Subcutaneous adipose tissue (tissue), 4 donors: ENCODE results near the gene NEK6. TPM values are rescaled to one million over a fixed set of nuclear protein-coding genes. Genes with fewer than 3 reads are reported as not detected.

Experiments used
- CTCF ChIP-seq: fragments of 450-650 bp; IDR thresholded peaks from one replicate; pipeline ENCODE4 v1.5.1; 2016; ENCODE audit warnings: low read depth, mild to moderate bottlenecking, control low read depth, antibody characterized with exemption, moderate library complexity
- total RNA-seq, 4 donors: library from RNA; depleted of rRNA; stranded (reverse); fragments of >200 nt; gene quantifications; one replicate each; pipeline ENCODE4 v1.1.0, GENCODE V29; 2016

NEK6 gene
- total RNA-seq, 4 donors from 2014 or later, result 18.5 to 38.2 (median 27.0) TPM

GRCh38 chr9:124390794-124391658 is 133.3 kb downstream of the NEK6 start:
- no peak for TF ChIP-seq CTCF

GRCh38 chr9:124392254-124392870 is 134.6 kb downstream of the NEK6 start:
- no peak for TF ChIP-seq CTCF

GRCh38 chr9:124392871-124393460 is 135.2 kb downstream of the NEK6 start:
- no peak for TF ChIP-seq CTCF

GRCh38 chr9:124394167-124394566 is 136.4 kb downstream of the NEK6 start:
- TF ChIP-seq CTCF, result no peak

GRCh38 chr9:124394596-124394995 is 136.8 kb downstream of the NEK6 start:
- TF ChIP-seq CTCF, result no peak

GRCh38 chr9:124395826-124396225 is 138.1 kb downstream of the NEK6 start:
- TF ChIP-seq CTCF, result no peak
